HepG2 (cell line): ENCODE data around the gene NPHP4. TPM values are rescaled to one million over a fixed set of nuclear protein-coding genes. Genes with fewer than 3 reads are reported as not detected.

ENCODE experiments used
- ARID4A ChIP-seq: sonication (generic); formaldehyde crosslinking; IDR thresholded peaks from 2 replicates; pipeline ENCODE4 v1.5.0; 2020; ENCODE audit warnings: mild to moderate bottlenecking, missing genetic modification reagents, borderline replicate concordance
- BCL3 ChIP-seq: sonication (generic); formaldehyde crosslinking; IDR thresholded peaks from 2 replicates; pipeline ENCODE4 v1.5.1; 2020; ENCODE audit warnings: mild to moderate bottlenecking, missing genetic modification reagents, moderate library complexity
- CENPT ChIP-seq: sonication (generic); formaldehyde crosslinking; IDR thresholded peaks from 2 replicates; pipeline ENCODE4 v1.8.0; 2022; ENCODE audit warnings: low read depth, mild to moderate bottlenecking, moderate library complexity, missing genetic modification reagents
- DRAP1 ChIP-seq: IDR thresholded peaks from 2 replicates; pipeline ENCODE4 v1.6.1; 2016; ENCODE audit warnings: missing genetic modification reagents, missing compliant biosample characterization
- ISL2 ChIP-seq: sonication (generic); formaldehyde crosslinking; IDR thresholded peaks from 2 replicates; pipeline ENCODE4 v1.5.0; 2020; ENCODE audit warnings: missing genetic modification reagents
- KLF12 ChIP-seq: sonication (generic); formaldehyde crosslinking; IDR thresholded peaks from 2 replicates; pipeline ENCODE4 v1.4.0; 2020; ENCODE audit warnings: missing genetic modification reagents, borderline replicate concordance
- MAFG ChIP-seq: sonication (generic); formaldehyde crosslinking; IDR thresholded peaks from 2 replicates; pipeline ENCODE4 v1.5.1; 2020; ENCODE audit warnings: mild to moderate bottlenecking, missing genetic modification reagents
- MTF1 ChIP-seq: sonication (generic); formaldehyde crosslinking; IDR thresholded peaks from 2 replicates; pipeline ENCODE4 v1.5.0; 2020; ENCODE audit warnings: missing genetic modification reagents
- REL ChIP-seq: sonication (generic); formaldehyde crosslinking; conservative IDR thresholded peaks from 2 replicates; pipeline ENCODE4 v1.8.0; 2022; ENCODE audit warnings: mild to moderate bottlenecking, missing genetic modification reagents, moderate library complexity
- RFXAP ChIP-seq: sonication (generic); formaldehyde crosslinking; IDR thresholded peaks from 2 replicates; pipeline ENCODE4 v1.4.0; 2020; ENCODE audit warnings: missing genetic modification reagents, borderline replicate concordance
- RNF2 ChIP-seq: fragments of 450-650 bp; conservative IDR thresholded peaks from 2 replicates; pipeline ENCODE4 v1.6.1; 2016; ENCODE audit warnings: low read depth
- SETDB1 ChIP-seq: sonication (generic); formaldehyde crosslinking; IDR thresholded peaks from 2 replicates; pipeline ENCODE4 v1.5.1; 2020; ENCODE audit warnings: missing genetic modification reagents, mild to moderate bottlenecking, borderline replicate concordance
- TBP ChIP-seq: sonication (generic); formaldehyde crosslinking; IDR thresholded peaks from 2 replicates; pipeline ENCODE4 v1.5.0; 2020; ENCODE audit warnings: missing genetic modification reagents
- TERF1 ChIP-seq: sonication (generic); formaldehyde crosslinking; IDR thresholded peaks from 2 replicates; pipeline ENCODE4 v1.8.0; 2022; ENCODE audit warnings: mild to moderate bottlenecking, missing genetic modification reagents, moderate library complexity
- ZBTB10 ChIP-seq: sonication (generic); formaldehyde crosslinking; IDR thresholded peaks from 2 replicates; pipeline ENCODE4 v1.4.0; 2020; ENCODE audit warnings: missing genetic modification reagents, borderline replicate concordance
- ZFP1 ChIP-seq: IDR thresholded peaks from 2 replicates; pipeline ENCODE4 v1.6.1; 2016
- ZFY ChIP-seq: sonication (generic); formaldehyde crosslinking; IDR thresholded peaks from 2 replicates; pipeline ENCODE4 v1.4.0; 2020; ENCODE audit warnings: missing genetic modification reagents
- ZMYM3 ChIP-seq: sonication (generic); formaldehyde crosslinking; IDR thresholded peaks from 2 replicates; pipeline ENCODE4 v1.5.1; 2020; ENCODE audit warnings: mild to moderate bottlenecking, missing genetic modification reagents
- ZNF143 ChIP-seq: sonication (generic); formaldehyde crosslinking; IDR thresholded peaks from 2 replicates; pipeline ENCODE4 v1.4.0; 2020; ENCODE audit warnings: missing genetic modification reagents
- ZNF256 ChIP-seq: sonication (generic); formaldehyde crosslinking; conservative IDR thresholded peaks from 2 replicates; pipeline ENCODE4 v1.4.0; 2020; ENCODE audit warnings: missing genetic modification reagents
- ZNF44 ChIP-seq: sonication (generic); formaldehyde crosslinking; IDR thresholded peaks from 2 replicates; pipeline ENCODE4 v1.5.1; 2020; ENCODE audit warnings: mild to moderate bottlenecking, missing genetic modification reagents
- ZSCAN31 ChIP-seq: sonication (generic); formaldehyde crosslinking; IDR thresholded peaks from 2 replicates; pipeline ENCODE4 v1.5.0; 2020; ENCODE audit warnings: low read depth, mild to moderate bottlenecking, missing genetic modification reagents
- polyA plus RNA-seq, 8 experiments: library from polyadenylated mRNA; depleted of rRNA in 3 of 8; stranded (reverse) in 7 of 8; unstranded in 1 of 8; fragments of >200 nt; fragmentation: Illumina TruSeq in 4 of 8; extraction: Trizol in 4 of 8; gene quantifications; 2 replicates each; pipeline versions ENCODE4 v1.2.1 to v1.2.3, GENCODE V29; 2011 to 2016; ENCODE audit warnings: low read depth in 4 of 8, missing spikeins in 1 of 8, mixed read lengths in 1 of 8; ENCODE audit not compliant: insufficient read depth in 1 of 8
- total RNA-seq, 5 experiments: library from RNA; depleted of rRNA; stranded (reverse); fragments of >200 nt; fragmentation: Illumina TruSeq; extraction: Trizol; gene quantifications; 2 replicates each; pipeline ENCODE4 v1.2.3, GENCODE V29; 2016; ENCODE audit warnings: low read depth in 1 of 5

NPHP4 gene
- total and polyA plus RNA-seq, 2 of the 13 experiments (the other 11 are each of a cell fraction or from before 2014, with no cell fraction given) = 4.4 to 6.8 TPM

- TF ChIP-seq ZMYM3 (CRISPR knock-in tag) (0 out of 2 replicates have a peak, but pooled peaks have one; percentile 44), RNF2 (no peak), ZNF44 (CRISPR knock-in tag) (no peak), MTF1 (no peak), CENPT (no peak), ZFP1 (peak; percentile 52), MAFG (no peak), DRAP1 (peak; percentile 72; the same call in 1 of the 2 replicates), ZNF143 (CRISPR knock-in tag) (no peak), TERF1 (CRISPR knock-in tag) (no peak), RFXAP (CRISPR knock-in tag) (no peak), KLF12 (CRISPR knock-in tag) (no peak), REL (no peak), ZFY (CRISPR knock-in tag) (0 out of 2 replicates have a peak, but pooled peaks have one; percentile 17), BCL3 (CRISPR knock-in tag) (no peak), ZSCAN31 (no peak), ISL2 (CRISPR knock-in tag) (peak; percentile 90), SETDB1 (CRISPR knock-in tag) (no peak), TBP (CRISPR knock-in tag) (no peak), ZBTB10 (CRISPR knock-in tag) (no peak), ZNF256 (CRISPR knock-in tag) (no peak), ARID4A (CRISPR knock-in tag) (peak; percentile 61; the same call in 1 of the 2 replicates)
These were observed 36.7 kb downstream of the NPHP4 start (continued) for GRCh38 chr1:5955479-5955977.
